Right kidney (tissue), 1 donor: ENCODE results near the gene NUP85.
"Not testable (repeated sequence)": the region's sequence is repeated elsewhere in the genome, so short reads cannot be mapped to it uniquely, and the experiment has no call there.

Source experiments
- DNase-seq: peaks from one replicate; pipeline ENCODE4 v3.0.0-alpha.2; 2016

Gene NUP85

GRCh38 chr17:75240394-75241142 is 35.1 kb downstream of the NUP85 start:
- DNase-seq = peak; percentile 37

GRCh38 chr17:75241143-75241430 is 35.6 kb downstream of the NUP85 start:
- no peak for DNase-seq

GRCh38 chr17:75241502-75241901 is 36.0 kb downstream of the NUP85 start:
- no peak for DNase-seq

GRCh38 chr17:75241996-75242460 is 36.5 kb downstream of the NUP85 start:
- DNase-seq = no peak

GRCh38 chr17:75242461-75243042 is 37.1 kb downstream of the NUP85 start:
- no peak for DNase-seq

- no peak for DNase-seq
These were observed 38.8 kb downstream of the NUP85 start for GRCh38 chr17:75244133-75244866.

GRCh38 chr17:75245011-75245410 is 39.5 kb downstream of the NUP85 start:
- no peak for DNase-seq

GRCh38 chr17:75246404-75246803 is 40.9 kb downstream of the NUP85 start:
- no peak for DNase-seq

- DNase-seq = no peak
These were observed 44.1 kb downstream of the NUP85 start for GRCh38 chr17:75249564-75249963.

- DNase-seq = no peak
These were observed 44.6 kb downstream of the NUP85 start for GRCh38 chr17:75250009-75250471.

- no peak for DNase-seq
These were observed 46.7 kb downstream of the NUP85 start for GRCh38 chr17:75252039-75252816.

GRCh38 chr17:75255954-75256698 is 50.6 kb downstream of the NUP85 start:
- not testable (repeated sequence) for DNase-seq

GRCh38 chr17:75257228-75257627 is 51.7 kb downstream of the NUP85 start:
- DNase-seq = not testable (repeated sequence)

- DNase-seq = no peak
These were observed 55.3 kb downstream of the NUP85 start for GRCh38 chr17:75260641-75261335.

- DNase-seq = peak; percentile 100
These were observed 56.0 kb downstream of the NUP85 start, which contains the start of the genes GGA3 and MRPS7 for GRCh38 chr17:75261336-75262111. Gene GGA3, minus strand, starts transcription at chr17:75261606. Its CDS starts 19 bp downstream, at chr17:75261587. Gene MRPS7, plus strand, starts transcription at chr17:75261879. Its CDS starts 22 bp downstream, at chr17:75261901.

GRCh38 chr17:75262112-75262606 is 56.7 kb downstream of the NUP85 start:
- no peak for DNase-seq

GRCh38 chr17:75263055-75263454 is 57.6 kb downstream of the NUP85 start:
- no peak for DNase-seq

- no peak for DNase-seq
These were observed 60.3 kb downstream of the NUP85 start for GRCh38 chr17:75265614-75266315.
